CD4-positive, alpha-beta T cell treated with Interferon gamma for 1 hour (primary cell): ENCODE results near the gene CLEC4A.
A peak's percentile ranks its signal among the peaks of the same experiment; 100 is the strongest.
"Not testable (repeated sequence)": the region's sequence is repeated elsewhere in the genome, so short reads cannot be mapped to it uniquely, and the experiment has no call there.

ENCODE experiments used
- DNase-seq: peaks from one replicate; pipeline ENCODE4 v3.0.0-alpha.2; 2020

CLEC4A gene

GRCh38 chr12:8123124-8123912 is at the start of gene CLEC4A:
CLEC4A (plus strand) TSS chr12:8123617; CDS start chr12:8123879, 262 bp downstream.
- no peak for DNase-seq

DNA sequence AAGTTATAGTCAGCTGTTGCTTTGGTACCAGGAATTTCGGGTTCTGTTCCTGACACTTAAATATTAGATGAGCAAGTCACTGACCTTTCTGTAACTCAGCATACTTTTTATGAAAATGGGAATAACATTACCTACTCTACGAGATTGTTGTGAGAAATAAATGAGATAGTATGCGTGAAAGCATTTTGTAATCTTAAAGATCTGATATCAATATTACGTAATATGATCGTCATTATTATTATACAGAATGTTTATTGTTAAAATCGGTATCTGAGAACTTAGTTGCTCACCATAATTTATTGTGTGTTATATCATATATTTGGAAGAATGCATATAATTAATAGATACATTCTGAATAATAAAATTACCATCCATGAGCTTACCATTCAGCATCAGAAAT is 47.5 kb upstream of the CLEC4A start:
- DNase-seq: no peak

GRCh38 chr12:8076366-8076765 is 47.1 kb upstream of the CLEC4A start:
- DNase-seq: no peak

DNA sequence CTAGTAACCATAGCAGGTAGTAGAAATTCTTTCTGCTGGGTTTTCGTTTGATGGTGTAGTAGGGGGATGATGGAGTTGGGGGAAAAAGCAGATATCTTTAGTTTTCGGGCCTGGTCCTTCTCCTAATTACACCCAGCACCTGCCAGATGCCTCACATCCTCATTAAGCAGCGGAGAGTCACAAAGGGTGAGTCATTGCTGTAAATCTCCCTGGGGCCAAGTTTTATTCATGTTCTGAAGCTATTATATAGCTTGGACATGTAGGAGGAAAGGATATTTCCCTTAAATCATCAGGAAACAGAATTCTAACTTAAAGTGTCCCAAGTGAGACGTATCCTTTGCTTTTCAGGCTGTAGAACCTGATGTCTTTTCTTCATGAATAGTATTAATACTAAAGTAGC is 46.2 kb upstream of the CLEC4A start:
- no peak for DNase-seq

DNA sequence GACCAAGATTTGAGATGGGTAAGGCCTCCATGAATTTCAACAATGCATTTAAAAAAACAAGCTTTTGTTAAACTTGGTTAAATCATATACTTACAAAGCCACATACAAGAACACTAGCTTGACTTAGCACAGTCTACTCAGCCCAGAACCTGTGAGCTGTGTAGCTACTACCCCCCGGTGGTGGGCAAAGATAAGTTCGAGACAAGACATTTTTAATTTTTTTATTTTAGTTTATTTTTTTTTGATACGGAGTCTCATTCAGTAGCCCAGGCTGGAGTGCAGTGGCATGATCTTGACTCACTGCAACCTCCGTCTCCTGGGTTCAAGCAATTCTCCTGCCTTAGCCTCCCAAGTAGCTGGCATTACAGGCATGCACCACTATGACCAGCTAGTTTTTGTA is 45.0 kb upstream of the CLEC4A start:
- peak; percentile 73 for DNase-seq

- no peak for DNase-seq
Measured at GRCh38 chr12:8078916-8079315, 44.5 kb upstream of the CLEC4A start.

GRCh38 chr12:8080120-8080519 is 43.3 kb upstream of the CLEC4A start:
- no peak for DNase-seq

DNA sequence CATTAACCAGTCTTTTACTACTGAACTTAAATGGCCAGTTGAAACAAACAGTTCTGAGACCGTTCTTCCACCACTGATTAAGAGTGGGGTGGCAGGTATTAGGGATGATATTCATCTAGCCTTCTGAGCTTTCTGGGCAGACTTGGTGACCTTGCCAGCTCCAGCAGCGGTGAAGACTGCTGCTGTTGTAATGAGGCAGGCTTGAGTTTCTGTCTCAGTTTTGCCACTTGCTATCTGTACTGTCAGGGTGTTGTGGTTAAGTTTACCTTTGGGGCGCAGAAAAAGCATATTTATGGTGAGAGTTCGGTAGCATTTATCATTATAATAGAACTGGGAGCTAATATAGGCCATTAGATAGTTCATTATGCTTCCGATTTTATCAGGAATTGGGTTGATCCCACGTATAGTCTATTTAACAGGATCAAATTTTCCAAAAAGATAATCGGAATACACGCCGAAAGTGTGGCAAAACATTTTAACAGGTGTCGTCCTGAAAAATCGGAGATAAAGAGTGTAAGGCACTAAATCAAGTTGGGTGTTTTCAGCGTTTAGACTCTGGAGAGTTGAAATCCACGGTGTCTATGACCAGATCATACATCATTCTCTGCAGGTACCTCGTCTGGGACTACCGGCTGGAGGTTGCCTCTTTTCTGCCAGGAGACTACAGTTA is 42.0 kb upstream of the CLEC4A start:
- DNase-seq: peak; percentile 19

DNA sequence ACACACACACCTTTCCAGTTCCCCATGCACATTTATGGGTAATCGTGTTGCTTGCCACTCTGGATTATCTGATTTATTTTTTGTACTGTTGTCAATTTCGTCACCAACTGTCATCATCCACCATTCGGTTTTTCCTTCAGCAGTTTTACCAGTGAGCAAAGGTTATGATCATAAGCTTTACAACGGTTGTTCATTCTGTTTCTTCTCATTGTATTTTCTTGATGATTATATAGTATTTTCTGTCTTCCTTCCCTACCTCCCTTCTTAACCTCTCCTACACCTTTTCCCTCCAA is 40.7 kb upstream of the CLEC4A start:
- no peak for DNase-seq

- DNase-seq: not testable (repeated sequence)
Measured at GRCh38 chr12:8084351-8084750, 39.1 kb upstream of the CLEC4A start.

- no peak for DNase-seq
Measured at GRCh38 chr12:8087666-8088065, 35.8 kb upstream of the CLEC4A start.

DNA sequence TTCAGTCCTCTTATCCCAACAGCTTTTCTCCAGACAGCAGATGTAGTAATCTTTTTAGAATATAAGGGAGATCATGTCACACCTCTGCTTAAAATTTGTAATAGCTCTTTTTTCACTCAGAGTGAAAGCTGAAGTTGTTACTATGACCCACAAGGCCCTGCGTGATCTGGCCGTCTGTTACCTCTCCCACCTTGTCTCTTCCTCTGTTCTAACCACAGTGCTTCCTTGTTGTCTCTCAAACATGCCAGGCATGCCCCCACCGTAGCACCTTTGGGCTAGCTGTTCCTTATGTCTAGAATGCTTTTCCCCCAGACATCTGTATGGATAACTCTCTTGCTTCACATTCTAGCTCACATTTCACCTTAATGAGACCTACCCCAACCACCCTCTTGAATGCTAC is 34.8 kb upstream of the CLEC4A start:
- peak; percentile 39 for DNase-seq

DNA sequence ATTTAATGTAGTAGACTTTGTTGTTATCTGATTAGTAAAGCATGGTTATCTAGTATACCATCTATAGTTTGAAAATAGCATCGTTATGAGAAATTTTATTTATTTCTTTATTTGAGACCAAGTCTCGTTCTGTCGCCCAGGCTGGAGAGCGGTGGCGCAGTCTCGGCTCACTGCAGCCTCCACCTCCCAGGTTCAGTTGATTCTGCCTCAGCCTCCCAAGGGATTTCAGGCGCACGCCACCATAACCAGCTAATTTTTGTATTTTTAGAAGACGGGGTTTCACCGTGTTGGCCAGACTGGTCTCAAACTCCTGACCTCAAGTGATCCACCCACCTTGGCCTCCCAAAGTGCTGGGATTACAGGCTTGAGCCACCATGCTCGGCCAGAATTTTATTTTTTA is 34.1 kb upstream of the CLEC4A start:
- DNase-seq: not testable (repeated sequence)

GRCh38 chr12:8089716-8090115 is 33.7 kb upstream of the CLEC4A start:
- no peak for DNase-seq

- no peak for DNase-seq
Measured at GRCh38 chr12:8093291-8093690, 30.1 kb upstream of the CLEC4A start.

- no peak for DNase-seq
Measured at GRCh38 chr12:8096281-8096915, 27.0 kb upstream of the CLEC4A start.

DNA sequence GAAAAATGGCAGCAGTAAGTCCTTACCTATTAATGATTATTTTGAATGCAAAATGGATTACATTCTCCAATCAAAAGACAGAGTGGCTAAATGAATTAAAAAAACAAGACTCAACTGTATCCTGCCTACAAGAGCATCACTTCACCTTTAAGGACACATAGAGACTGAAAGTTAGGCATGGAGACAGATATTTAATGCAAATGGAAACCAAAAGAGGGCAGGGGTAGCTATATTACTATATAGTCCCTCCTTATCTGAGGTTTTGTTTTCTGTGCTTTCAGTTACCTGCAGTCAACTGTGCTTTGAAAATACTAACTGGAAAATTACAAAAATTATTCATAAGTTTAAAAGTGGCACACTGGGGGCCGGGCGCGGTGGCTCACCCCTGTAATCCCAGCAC is 24.2 kb upstream of the CLEC4A start:
- DNase-seq: no peak

DNA sequence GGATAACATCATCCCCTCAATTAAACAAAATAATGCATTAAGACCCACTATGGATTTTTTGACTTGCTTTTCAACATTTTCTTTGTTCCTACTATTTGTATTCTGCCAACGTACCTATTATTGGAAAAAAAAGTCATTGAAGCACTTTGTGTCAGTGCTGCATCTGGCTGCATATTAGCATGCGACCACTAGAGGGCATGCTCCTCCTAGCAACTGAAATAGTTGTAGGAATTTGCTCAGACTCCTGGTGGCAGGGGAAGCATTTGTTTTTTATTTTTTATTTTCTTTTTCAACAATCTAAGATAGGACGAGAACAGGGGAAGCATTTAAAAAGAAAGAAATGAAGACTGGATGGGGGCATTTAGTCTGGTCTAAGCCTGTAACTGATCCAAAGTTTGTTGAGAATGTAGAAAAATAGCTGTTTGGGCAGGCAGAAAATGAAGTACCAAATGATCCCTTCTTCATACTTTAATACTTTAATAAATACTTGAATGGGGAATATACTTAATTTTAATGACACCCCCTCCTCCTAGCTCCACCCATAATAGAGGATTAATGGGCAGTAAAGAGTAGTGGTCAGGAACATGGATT is 14.5 kb upstream of the CLEC4A start:
- peak; percentile 73 for DNase-seq

DNA sequence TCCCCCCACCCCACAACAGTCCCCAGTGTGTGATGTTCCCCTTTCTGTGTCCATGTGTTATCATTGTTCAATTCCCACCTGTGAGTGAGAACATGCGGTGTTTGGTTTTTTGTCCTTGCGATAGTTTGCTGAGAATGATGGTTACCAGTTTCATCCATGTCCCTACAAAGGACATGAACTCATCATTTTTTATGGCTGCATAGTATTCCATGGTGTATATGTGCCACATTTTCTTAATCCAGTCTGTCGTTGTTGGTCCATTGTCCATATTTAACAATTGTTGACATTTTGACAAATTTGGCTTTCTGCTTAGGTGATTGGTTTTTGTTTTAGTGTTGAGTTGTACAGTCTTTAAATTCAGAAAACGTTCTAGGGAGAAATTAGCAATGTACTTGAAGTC is 10.3 kb upstream of the CLEC4A start:
- DNase-seq: not testable (repeated sequence)

DNA sequence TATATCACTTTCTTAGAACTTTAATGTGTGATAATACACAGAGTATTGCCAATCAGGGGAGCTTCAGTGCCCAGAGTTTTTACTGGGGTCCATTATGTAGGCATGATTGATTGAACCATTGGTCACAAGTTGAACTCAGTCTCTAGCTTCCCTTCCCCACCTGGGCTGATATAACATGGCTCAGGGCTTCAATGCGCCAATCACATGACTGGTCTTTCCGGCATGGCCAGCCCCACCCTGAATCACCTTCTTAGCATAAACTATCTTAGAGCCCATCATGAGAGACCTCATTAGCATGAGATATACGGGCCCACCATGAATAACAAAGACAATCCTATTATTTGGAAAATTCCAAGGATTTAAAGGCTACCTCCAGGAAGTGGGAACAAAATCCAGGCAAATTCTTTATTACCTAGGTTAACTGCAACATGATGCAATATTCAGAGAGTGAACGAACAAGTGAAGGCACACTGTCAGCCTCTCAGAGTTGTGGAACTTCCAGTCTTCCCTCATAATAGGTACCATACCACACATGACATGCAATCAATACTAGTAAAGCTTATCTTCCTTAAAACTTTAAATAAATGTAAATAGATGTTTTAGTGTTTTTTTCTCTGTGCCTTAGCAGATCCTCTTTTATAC is 3.2 kb upstream of the CLEC4A start:
- DNase-seq: no peak

- DNase-seq: peak; percentile 3
Measured at GRCh38 chr12:8127138-8127537, 3.7 kb downstream of the CLEC4A start.

- DNase-seq: not testable (repeated sequence)
Measured at GRCh38 chr12:8133636-8134397, 10.4 kb downstream of the CLEC4A start.
